HFFc6 (cell line): ENCODE measurements around the gene GPR68. TPM values are rescaled to one million over a fixed set of nuclear protein-coding genes. Genes with fewer than 3 reads are reported as not detected.

ENCODE experiments used
- DNase-seq: peaks from one replicate; pipeline ENCODE4 v3.0.0-alpha.2; 2018
- H3K27ac Mint-ChIP-seq: 2 replicates; pipeline ENCODE4 v1.8.0; 2020; ENCODE audit warnings: mild to moderate bottlenecking, mixed read lengths
- H3K27me3 Mint-ChIP-seq: 2 replicates; pipeline ENCODE4 v1.8.0; 2021; ENCODE audit warnings: mild to moderate bottlenecking, moderate library complexity, mixed read lengths; ENCODE audit not compliant: insufficient read depth
- H3K36me3 Mint-ChIP-seq: 2 replicates; pipeline ENCODE4 v1.8.0; 2021; ENCODE audit warnings: low read depth, mixed read lengths
- H3K4me1 Mint-ChIP-seq: 2 replicates; pipeline ENCODE4 v1.8.0; 2020; ENCODE audit warnings: low read depth, mixed read lengths
- H3K4me3 Mint-ChIP-seq: 2 replicates; pipeline ENCODE4 v1.8.0; 2020; ENCODE audit warnings: mild to moderate bottlenecking, moderate library complexity, mixed read lengths
- H3K9me3 Mint-ChIP-seq: 2 replicates; pipeline ENCODE4 v1.8.0; 2020; ENCODE audit warnings: mild to moderate bottlenecking, mixed read lengths
- CTCF ChIP-seq: fragments of 200-600 bp; sonication (generic); IDR thresholded peaks from 2 replicates; pipeline ENCODE4 v1.5.0; 2021; ENCODE audit warnings: antibody characterized with exemption, mild to moderate bottlenecking
- total RNA-seq, 6 experiments: library from RNA; stranded (reverse); fragmentation: NEBNext Ultra II Directional; extraction: Animal tissue kit (Norgen Biotek cat#: 25700); gene quantifications; 2 replicates in 1 of 6; 3 replicates in 5 of 6; pipeline ENCODE4 v1.2.3, GENCODE V29; 2021

Gene GPR68
- total RNA-seq, 6 experiments from 2014 or later, result 0.34 to 0.88 (median 0.52) TPM

- no peaks in the 10 kb centered on the region for H3K36me3 Mint-ChIP-seq
- H3K27ac Mint-ChIP-seq, result peak overlapping the region; percentile 87
- H3K27me3 Mint-ChIP-seq, result peaks cover 3% of the 10 kb centered on the region
- DNase-seq, result peak; percentile 69
- TF ChIP-seq CTCF, result no peak
- H3K4me3 Mint-ChIP-seq, result peak overlapping the region; percentile 58
- H3K9me3 Mint-ChIP-seq, result no peaks in the 10 kb centered on the region; the same call in 1 of the 2 replicates
- peaks cover 56% of the 10 kb centered on the region for H3K4me1 Mint-ChIP-seq
Measured at GRCh38 chr14:91284146-91284790, 39.8 kb upstream of the GPR68 start.

- Mint-ChIP-seq H3K36me3 (no peaks in the 10 kb centered on the region), H3K9me3 (no peaks in the 10 kb centered on the region; the same call in 1 of the 2 replicates), H3K27ac (peak overlapping the region; percentile 87), H3K4me1 (peaks cover 56% of the 10 kb centered on the region), H3K4me3 (peak overlapping the region; percentile 58), H3K27me3 (peaks cover 3% of the 10 kb centered on the region)
- peak; percentile 18 for DNase-seq
- no peak for TF ChIP-seq CTCF
Measured at GRCh38 chr14:91283666-91284065, 39.2 kb upstream of the GPR68 start.

- no peaks in the 10 kb centered on the region for H3K36me3 Mint-ChIP-seq
- H3K27ac Mint-ChIP-seq, result peak overlapping the region; percentile 87
- H3K4me1 Mint-ChIP-seq, result peaks cover 56% of the 10 kb centered on the region
- no peak for TF ChIP-seq CTCF
- no peak overlapping the region for H3K4me3 Mint-ChIP-seq
- H3K9me3 Mint-ChIP-seq, result no peaks in the 10 kb centered on the region; the same call in 1 of the 2 replicates
- peaks cover 3% of the 10 kb centered on the region for H3K27me3 Mint-ChIP-seq
- DNase-seq, result no peak
Measured at GRCh38 chr14:91282954-91283645, 38.6 kb upstream of the GPR68 start.

GRCh38 chr14:91281346-91281745 is 36.8 kb upstream of the GPR68 start:
- Mint-ChIP-seq H3K4me1 (peaks cover 54% of the 10 kb centered on the region), H3K36me3 (no peaks in the 10 kb centered on the region), H3K4me3 (no peak overlapping the region), H3K27ac (no peak overlapping the region), H3K9me3 (no peaks in the 10 kb centered on the region; the same call in 1 of the 2 replicates), H3K27me3 (peaks cover 6% of the 10 kb centered on the region)
- peak; percentile 68 for DNase-seq
- TF ChIP-seq CTCF, result no peak

GRCh38 chr14:91280129-91280528 is 35.6 kb upstream of the GPR68 start:
- H3K4me1 Mint-ChIP-seq, result peaks cover 45% of the 10 kb centered on the region
- TF ChIP-seq CTCF, result no peak
- H3K9me3 Mint-ChIP-seq, result no peaks in the 10 kb centered on the region; the same call in 1 of the 2 replicates
- H3K27ac Mint-ChIP-seq, result no peak overlapping the region
- no peak for DNase-seq
- no peak overlapping the region for H3K4me3 Mint-ChIP-seq
- H3K27me3 Mint-ChIP-seq, result peaks cover 6% of the 10 kb centered on the region
- H3K36me3 Mint-ChIP-seq, result no peaks in the 10 kb centered on the region
